Measurements from ENCODE around the gene CD19.
"Not testable (repeated sequence)": the region's sequence is repeated elsewhere in the genome, so short reads cannot be mapped to it uniquely, and the experiment has no call there.

Gene CD19

GRCh38 chr16:28910086-28911031, 21.4 kb upstream of the CD19 start:
- DNase-seq (ENCODE audit: low spot score) = no peak

- DNase-seq (ENCODE audit: low spot score) = no peak
These were observed 19.2 kb upstream of the CD19 start for GRCh38 chr16:28912558-28912957.

GRCh38 chr16:28913946-28914724, 17.6 kb upstream of the CD19 start:
- no peak for DNase-seq (ENCODE audit: low spot score)

- DNase-seq (ENCODE audit: low spot score) = no peak
These were observed 16.6 kb upstream of the CD19 start for GRCh38 chr16:28915181-28915580.

GRCh38 chr16:28917095-28917494, 14.7 kb upstream of the CD19 start:
- no peak for DNase-seq (ENCODE audit: low spot score)

- DNase-seq (ENCODE audit: low spot score) = no peak
These were observed 13.1 kb upstream of the CD19 start for GRCh38 chr16:28918698-28919097.

GRCh38 chr16:28923231-28923587, 8.6 kb upstream of the CD19 start:
- no peak for DNase-seq (ENCODE audit: low spot score)

- DNase-seq (ENCODE audit: low spot score) = no peak
These were observed 7.9 kb upstream of the CD19 start for GRCh38 chr16:28923652-28924398.

GRCh38 chr16:28924399-28924761, 7.4 kb upstream of the CD19 start:
- no peak for DNase-seq (ENCODE audit: low spot score)

GRCh38 chr16:28924762-28925385, 6.9 kb upstream of the CD19 start, which contains the start of gene RABEP2:
Gene RABEP2 (minus strand): TSS chr16:28925238. CDS start chr16:28925163, 75 bp downstream.
- peak; percentile 97 for DNase-seq (ENCODE audit: low spot score)

- DNase-seq (ENCODE audit: low spot score) = peak; percentile 61
These were observed 6.2 kb upstream of the CD19 start for GRCh38 chr16:28925386-28926228.

GRCh38 chr16:28926284-28926683, 5.5 kb upstream of the CD19 start:
- not testable (repeated sequence) for DNase-seq (ENCODE audit: low spot score)

- DNase-seq (ENCODE audit: low spot score) = no peak
These were observed 4.0 kb upstream of the CD19 start for GRCh38 chr16:28927815-28928214.

- no peak for DNase-seq (ENCODE audit: low spot score)
These were observed 1.6 kb upstream of the CD19 start for GRCh38 chr16:28930203-28930602.

- no peak for DNase-seq (ENCODE audit: low spot score)
These were observed 1.1 kb upstream of the CD19 start for GRCh38 chr16:28930652-28931051.

GRCh38 chr16:28932339-28933141, 769 bp downstream of the CD19 start:
- no peak for DNase-seq (ENCODE audit: low spot score)

- no peak for DNase-seq (ENCODE audit: low spot score)
These were observed 1.4 kb downstream of the CD19 start for GRCh38 chr16:28933171-28933570.

- no peak for DNase-seq (ENCODE audit: low spot score)
These were observed 3.6 kb downstream of the CD19 start for GRCh38 chr16:28935346-28935745.

GRCh38 chr16:28935924-28936783, 4.4 kb downstream of the CD19 start:
- DNase-seq (ENCODE audit: low spot score) = peak; percentile 48
